Caco-2 (cell line): ENCODE data around the gene CFAP99. TPM values are rescaled to one million over a fixed set of nuclear protein-coding genes. Genes with fewer than 3 reads are reported as not detected.

Experiments used
- BruUV-seq: library from RNA; stranded (reverse); fragments of 400-500 nt; replicated peaks from 2 replicates; lab custom pipeline; 2021; lab: Mats Ljungman, UMichigan
- CTCF ChIA-PET: fragments of 300-600 bp; sonication (Branson Sonifier 250); formaldehyde crosslinking; loops from one replicate; lab custom pipeline; 2022; ENCODE audit warnings: antibody characterized with exemption; lab: Charles Lee
- POLR2A ChIA-PET: fragments of 300-600 bp; sonication (Branson Sonifier 250); formaldehyde crosslinking; loops from one replicate; lab custom pipeline; 2022; ENCODE audit warnings: antibody characterized with exemption; lab: Charles Lee
- DNase-seq, 2 experiments: peaks; one replicate each; pipeline versions ENCODE4 v3.0.0 to v3.0.0-alpha.2; 2020 to 2022
- H3K27me3 ChIP-seq: replicated peaks from 2 replicates; pipeline ENCODE4 v1.6.0; 2011; ENCODE audit warnings: low read length; ENCODE audit not compliant: control insufficient read depth, insufficient read depth
- H3K36me3 ChIP-seq: 2 replicates; pipeline ENCODE4 v1.5.1; 2011; ENCODE audit warnings: low read length; ENCODE audit not compliant: control insufficient read depth, insufficient read depth
- H3K4me1 ChIP-seq: fragments of 250-450 bp; sonication (Bioruptor Pico); 2 replicates; pipeline ENCODE4 v1.5.1; 2020; ENCODE audit warnings: mild to moderate bottlenecking
- H3K4me3 ChIP-seq: 2 replicates; pipeline ENCODE4 v1.5.1; 2011; ENCODE audit warnings: low read depth, mild to moderate bottlenecking, control low read depth, low read length
- H3K9me3 ChIP-seq: fragments of 250-450 bp; sonication (Bioruptor Pico); 2 replicates; pipeline ENCODE4 v1.5.1; 2020; ENCODE audit warnings: mild to moderate bottlenecking, moderate library complexity
- H3K27ac Mint-ChIP-seq: one replicate; pipeline ENCODE4 v1.8.0; 2022; ENCODE audit warnings: mixed read lengths; ENCODE audit not compliant: unreplicated experiment
- H3K27me3 Mint-ChIP-seq: one replicate; pipeline ENCODE4 v1.8.0; 2022; ENCODE audit warnings: mixed read lengths; ENCODE audit not compliant: insufficient read depth, unreplicated experiment
- H3K36me3 Mint-ChIP-seq: one replicate; pipeline ENCODE4 v1.8.0; 2022; ENCODE audit warnings: mild to moderate bottlenecking, mixed read lengths; ENCODE audit not compliant: insufficient read depth, unreplicated experiment
- H3K4me1 Mint-ChIP-seq: one replicate; pipeline ENCODE4 v1.8.0; 2022; ENCODE audit warnings: low read depth, mixed read lengths; ENCODE audit not compliant: unreplicated experiment
- H3K4me3 Mint-ChIP-seq: one replicate; pipeline ENCODE4 v1.8.0; 2022; ENCODE audit warnings: mild to moderate bottlenecking, moderate library complexity, mixed read lengths; ENCODE audit not compliant: unreplicated experiment
- H3K9me3 Mint-ChIP-seq: one replicate; pipeline ENCODE4 v1.8.0; 2022; ENCODE audit warnings: mixed read lengths; ENCODE audit not compliant: unreplicated experiment
- intact Hi-C: fragments of 100-400 bp; cut with micrococcal nuclease; formaldehyde crosslinking; loops from one replicate; pipeline ENCODE4 v1.10.0; 2022; ENCODE audit not compliant: unreplicated experiment
- total RNA-seq: library from RNA; stranded (reverse); gene quantifications from 2 replicates; pipeline ENCODE4 v1.2.3, GENCODE V29; 2022
- TF ChIP-seq, protein P1 (sequence below), 2 experiments: fragments of 200-600 bp in 1 of 2; IDR thresholded peaks; 1 replicate in 1 of 2; 2 replicates in 1 of 2; pipeline versions ENCODE4 v1.5.1 to v1.8.0; 2011 to 2022; ENCODE audit warnings: antibody characterized with exemption in 1 of 2, control low read depth in 1 of 2, inconsistent platforms in 1 of 2, low read depth in 1 of 2, low read length in 1 of 2, mild to moderate bottlenecking in 1 of 2, moderate library complexity in 1 of 2; ENCODE audit not compliant: insufficient read depth in 1 of 2, severe bottlenecking in 1 of 2, unreplicated experiment in 1 of 2

CFAP99 gene
- total RNA-seq, 1 experiment from 2014 or later, result not detected

DNA sequence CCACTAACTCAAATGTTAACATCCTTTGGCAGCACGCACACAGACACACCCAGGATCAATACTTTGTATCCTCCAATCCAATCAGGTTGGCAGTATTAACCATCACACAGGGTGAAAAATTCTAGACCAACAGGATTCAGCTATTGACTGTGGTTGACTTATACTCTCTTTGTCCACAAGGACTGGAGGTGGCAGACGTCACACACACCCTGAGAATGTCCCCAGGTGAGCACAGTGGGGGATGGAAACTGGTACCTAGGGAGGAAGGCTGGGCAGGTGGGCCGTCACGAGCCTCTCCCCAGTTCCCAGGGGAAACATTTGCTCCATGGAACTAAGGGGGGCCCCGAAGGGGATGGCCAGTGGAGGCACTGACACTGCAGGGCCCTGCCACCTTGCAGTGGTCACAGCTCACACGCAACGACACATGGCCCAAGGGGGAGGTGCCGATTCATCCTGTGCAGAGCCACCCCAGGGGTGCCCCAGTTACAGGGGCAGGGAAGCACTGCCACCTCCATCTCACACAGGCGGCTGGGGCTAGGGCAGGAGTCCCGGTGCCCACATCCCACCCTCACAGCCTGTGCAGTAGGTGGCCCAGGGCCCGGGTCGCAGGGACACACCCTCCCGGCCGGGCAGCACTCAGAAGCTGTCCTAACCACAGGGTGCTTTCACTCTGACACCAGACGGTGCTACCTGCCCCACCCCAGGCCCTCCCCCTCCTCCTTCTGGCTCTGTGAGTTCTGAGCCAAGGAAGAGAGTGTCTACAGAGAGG, 17.7 kb upstream of the CFAP99 start:
- CTCF ChIA-PET, result no interaction called here
- Histone ChIP-seq H3K36me3 (no peaks in the 10 kb centered on the region), H3K9me3 (no peaks in the 10 kb centered on the region), H3K4me3 (no peak overlapping the region), H3K27me3 (no peaks in the 10 kb centered on the region), H3K4me1 (no peaks in the 10 kb centered on the region)
- no peak for DNase-seq
- no peaks in the 10 kb centered on the region for H3K9me3 Mint-ChIP-seq
- H3K27me3 Mint-ChIP-seq, result peaks cover 3% of the 10 kb centered on the region
- no peaks in the 10 kb centered on the region for H3K36me3 Mint-ChIP-seq
- POLR2A ChIA-PET, result no interaction called here
- no peak overlapping the region for H3K27ac Mint-ChIP-seq
- TF ChIP-seq, protein P1, sequence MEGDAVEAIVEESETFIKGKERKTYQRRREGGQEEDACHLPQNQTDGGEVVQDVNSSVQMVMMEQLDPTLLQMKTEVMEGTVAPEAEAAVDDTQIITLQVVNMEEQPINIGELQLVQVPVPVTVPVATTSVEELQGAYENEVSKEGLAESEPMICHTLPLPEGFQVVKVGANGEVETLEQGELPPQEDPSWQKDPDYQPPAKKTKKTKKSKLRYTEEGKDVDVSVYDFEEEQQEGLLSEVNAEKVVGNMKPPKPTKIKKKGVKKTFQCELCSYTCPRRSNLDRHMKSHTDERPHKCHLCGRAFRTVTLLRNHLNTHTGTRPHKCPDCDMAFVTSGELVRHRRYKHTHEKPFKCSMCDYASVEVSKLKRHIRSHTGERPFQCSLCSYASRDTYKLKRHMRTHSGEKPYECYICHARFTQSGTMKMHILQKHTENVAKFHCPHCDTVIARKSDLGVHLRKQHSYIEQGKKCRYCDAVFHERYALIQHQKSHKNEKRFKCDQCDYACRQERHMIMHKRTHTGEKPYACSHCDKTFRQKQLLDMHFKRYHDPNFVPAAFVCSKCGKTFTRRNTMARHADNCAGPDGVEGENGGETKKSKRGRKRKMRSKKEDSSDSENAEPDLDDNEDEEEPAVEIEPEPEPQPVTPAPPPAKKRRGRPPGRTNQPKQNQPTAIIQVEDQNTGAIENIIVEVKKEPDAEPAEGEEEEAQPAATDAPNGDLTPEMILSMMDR (IDR thresholded peaks at IDR 0.05; ENCODE audit: insufficient read depth in 1 of 2, low read depth in 1 of 2, low read length in 1 of 2, severe bottlenecking in 1 of 2, unreplicated experiment in 1 of 2), result no peak
- intact Hi-C loops, result no loop called here
- H3K4me3 Mint-ChIP-seq, result no peak overlapping the region
- no peaks in the 10 kb centered on the region for H3K4me1 Mint-ChIP-seq
- BruUV-seq, result no TSS peak

GRCh38 chr4:2401610-2401983, 17.2 kb upstream of the CFAP99 start:
- H3K9me3 ChIP-seq, result no peaks in the 10 kb centered on the region
- intact Hi-C loops, result no loop called here
- Mint-ChIP-seq H3K4me3 (no peak overlapping the region), H3K4me1 (no peaks in the 10 kb centered on the region), H3K36me3 (no peaks in the 10 kb centered on the region), H3K27ac (no peak overlapping the region), H3K27me3 (peaks cover 3% of the 10 kb centered on the region), H3K9me3 (no peaks in the 10 kb centered on the region)
- DNase-seq, result peak in 1 of 2 experiments; percentile 26
- TF ChIP-seq, protein P1 (IDR thresholded peaks at IDR 0.05; ENCODE audit: insufficient read depth in 1 of 2, low read depth in 1 of 2, low read length in 1 of 2, severe bottlenecking in 1 of 2, unreplicated experiment in 1 of 2), result no peak
- BruUV-seq, result no TSS peak
- POLR2A ChIA-PET, result no interaction called here
- no peak overlapping the region for H3K4me3 ChIP-seq
- no peaks in the 10 kb centered on the region for H3K36me3 ChIP-seq
- CTCF ChIA-PET, result no interaction called here
- no peaks in the 10 kb centered on the region for H3K4me1 ChIP-seq
- H3K27me3 ChIP-seq, result no peaks in the 10 kb centered on the region

DNA sequence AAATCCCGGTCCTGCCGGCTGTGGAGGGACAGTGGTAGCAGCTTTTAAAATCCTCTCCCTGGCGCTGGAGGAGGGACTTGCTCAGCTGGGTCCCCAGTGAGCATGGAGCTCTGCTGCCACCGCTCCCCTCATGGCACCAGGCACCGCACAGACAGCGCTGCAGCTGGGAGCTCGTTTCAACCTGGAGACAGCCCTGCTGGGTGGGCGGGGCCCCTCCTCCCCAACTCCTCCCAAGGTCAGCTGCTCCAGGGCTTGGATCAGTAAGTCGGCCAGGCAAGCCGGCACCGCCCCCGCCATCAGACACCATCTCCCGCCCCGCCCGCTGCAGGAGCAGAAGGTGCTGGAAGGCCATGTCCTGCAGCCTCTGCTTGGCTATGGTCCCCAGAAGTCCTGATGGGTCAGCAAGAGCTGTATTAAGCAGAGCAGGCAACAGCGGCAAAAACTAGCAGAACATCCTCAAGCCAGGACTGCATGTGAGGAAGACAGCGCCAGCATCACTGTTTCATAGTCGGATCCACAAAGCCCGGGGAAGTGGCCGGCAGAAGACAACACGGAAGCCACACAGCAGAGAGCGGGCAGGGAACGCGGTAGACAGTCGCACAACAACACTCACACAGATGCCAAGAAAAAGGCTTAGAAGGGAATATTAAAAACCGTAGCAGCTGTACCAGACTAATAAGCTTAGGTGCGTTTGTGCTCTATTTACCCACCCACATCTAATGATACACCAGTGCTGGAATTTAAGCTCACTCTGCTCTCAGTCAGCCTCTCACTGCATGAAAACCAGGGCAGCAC, 16.5 kb upstream of the CFAP99 start:
- H3K27me3 ChIP-seq, result no peaks in the 10 kb centered on the region
- no TSS peak for BruUV-seq
- TF ChIP-seq, protein P1 (IDR thresholded peaks at IDR 0.05; ENCODE audit: insufficient read depth in 1 of 2, low read depth in 1 of 2, low read length in 1 of 2, severe bottlenecking in 1 of 2, unreplicated experiment in 1 of 2), result no peak
- ChIA-PET POLR2A (no interaction called here), CTCF (interaction anchor here (1.0 kb wide), 1 partner anchor 17 kb away, joined by 3 read pairs; the partner anchor contains the start of gene CFAP99)
- no peak overlapping the region for H3K27ac Mint-ChIP-seq
- H3K36me3 Mint-ChIP-seq, result no peaks in the 10 kb centered on the region
- no peak overlapping the region for H3K4me3 Mint-ChIP-seq
- H3K27me3 Mint-ChIP-seq, result peaks cover 3% of the 10 kb centered on the region
- no peaks in the 10 kb centered on the region for H3K9me3 ChIP-seq
- H3K4me1 ChIP-seq, result no peaks in the 10 kb centered on the region
- no peak overlapping the region for H3K4me3 ChIP-seq
- H3K9me3 Mint-ChIP-seq, result no peaks in the 10 kb centered on the region
- intact Hi-C loops, result no loop called here
- H3K4me1 Mint-ChIP-seq, result no peaks in the 10 kb centered on the region
- no peaks in the 10 kb centered on the region for H3K36me3 ChIP-seq
- peak in 1 of 2 experiments; percentile 40 for DNase-seq
